Right kidney (tissue), 1 donor: ENCODE results near the gene PITPNB.

ENCODE experiments used
- DNase-seq: peaks from one replicate; pipeline ENCODE4 v3.0.0-alpha.2; 2016

PITPNB gene

DNA sequence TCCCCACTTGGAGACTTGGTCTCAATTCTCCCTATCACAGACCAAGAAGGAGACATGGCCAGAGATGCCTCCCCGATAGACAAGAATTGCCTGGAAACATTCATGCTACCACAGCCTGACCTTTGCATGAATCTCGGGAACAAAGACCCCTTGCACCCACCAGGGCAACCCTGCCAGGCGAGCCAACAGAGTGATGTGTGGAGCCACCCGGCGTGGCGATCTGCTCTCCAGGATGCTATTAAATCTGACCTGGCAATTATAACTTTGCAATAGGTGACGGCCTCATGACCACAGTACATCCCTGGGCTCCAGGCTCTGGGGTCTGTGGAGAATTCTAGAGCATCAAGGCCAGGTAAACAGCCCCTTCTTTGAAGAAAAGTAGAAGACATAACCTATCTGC, 86.5 kb downstream of the PITPNB start:
- DNase-seq = no peak

DNA sequence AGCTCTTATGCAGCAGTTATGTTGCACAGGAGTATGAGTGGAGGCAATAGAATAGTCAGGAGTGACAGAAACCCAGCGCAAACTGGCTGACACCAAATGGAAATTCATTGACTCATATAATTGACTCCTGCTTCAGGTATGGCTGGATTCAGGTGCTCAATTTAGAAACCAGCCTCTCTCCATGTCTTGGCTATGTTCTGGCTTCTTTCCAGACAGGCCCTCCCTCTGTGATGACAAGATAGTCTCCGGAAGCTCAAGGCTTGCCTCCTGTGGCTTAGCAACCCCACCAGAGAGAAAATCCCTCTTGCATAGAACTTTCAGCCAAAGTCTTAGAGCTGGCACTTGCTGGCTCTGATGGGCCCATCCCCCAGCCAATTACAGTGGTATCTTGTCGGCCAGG, 89.4 kb downstream of the PITPNB start:
- no peak for DNase-seq

GRCh38 chr22:27827604-27828587, 91.2 kb downstream of the PITPNB start:
- no peak for DNase-seq

GRCh38 chr22:27825174-27825573, 93.9 kb downstream of the PITPNB start:
- DNase-seq = no peak

- DNase-seq = no peak
Measured at GRCh38 chr22:27823221-27823620, 95.8 kb downstream of the PITPNB start.

DNA sequence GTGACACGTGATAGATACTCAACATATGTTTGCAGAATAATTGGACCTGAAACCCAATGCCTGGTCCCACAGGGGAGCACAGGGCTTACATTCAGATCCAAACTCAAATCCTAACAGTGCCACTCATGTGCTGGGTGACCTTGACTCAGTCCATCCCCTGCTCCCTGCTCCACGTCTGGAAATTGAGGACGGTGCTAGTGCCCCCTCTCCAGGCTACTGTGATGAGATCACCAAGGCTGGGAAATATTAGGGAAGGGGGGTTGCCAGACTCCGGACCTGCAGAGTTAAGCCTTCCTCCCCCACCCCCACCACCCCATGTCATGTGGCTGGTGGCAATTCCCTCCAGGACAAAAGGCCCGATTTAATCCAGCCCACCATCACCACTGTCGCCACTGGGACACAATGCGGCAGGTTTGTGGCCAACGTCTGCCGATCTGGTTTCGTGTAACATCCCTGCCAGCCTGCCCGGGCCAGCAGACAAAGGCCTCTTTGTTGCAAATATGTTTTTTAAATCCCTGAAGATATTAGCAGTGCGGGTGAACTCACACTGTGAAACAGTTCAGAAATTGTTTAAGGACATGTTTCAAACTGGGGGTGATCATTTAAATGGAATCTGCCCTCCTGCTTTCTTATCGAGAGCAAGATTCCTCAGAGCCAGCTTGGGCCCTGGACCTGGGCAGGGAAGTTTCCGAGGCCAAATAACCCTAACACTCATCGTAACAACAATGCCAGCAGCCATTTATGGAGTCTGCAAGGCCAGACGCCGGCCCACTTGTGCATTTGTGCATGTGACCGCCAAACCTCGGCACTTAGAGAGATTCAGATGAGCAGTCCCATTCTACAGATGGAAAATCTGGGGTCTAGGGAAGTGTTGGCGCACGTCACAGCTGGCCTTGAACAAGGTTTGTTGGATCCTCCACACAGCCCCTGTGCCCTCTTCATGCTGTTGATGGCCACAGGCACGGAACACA, 97.9 kb downstream of the PITPNB start:
- no peak for DNase-seq

- no peak for DNase-seq
Measured at GRCh38 chr22:27816552-27816951, 102.5 kb downstream of the PITPNB start.

- DNase-seq = no peak
Measured at GRCh38 chr22:27815826-27816530, 103.1 kb downstream of the PITPNB start.

DNA sequence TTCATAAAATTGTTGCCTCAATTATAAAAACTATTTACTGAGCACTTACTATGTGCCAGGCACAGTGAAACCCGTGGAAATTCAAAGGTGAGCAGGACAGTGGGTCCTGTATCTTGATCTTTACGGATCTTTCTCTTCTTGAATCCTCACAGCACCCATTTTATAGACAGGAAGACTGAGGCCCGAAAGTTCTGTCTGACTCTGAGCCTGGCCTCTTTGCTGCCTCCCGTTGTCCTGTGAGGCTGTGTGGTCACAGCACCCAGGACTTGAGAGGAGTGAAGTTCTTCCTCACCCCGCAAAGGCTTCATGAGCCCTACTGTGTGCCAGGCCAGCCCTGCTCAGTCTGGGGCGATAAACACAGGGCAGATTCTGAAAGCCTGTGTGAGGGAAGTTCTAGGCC, 104.1 kb downstream of the PITPNB start:
- no peak for DNase-seq

- no peak for DNase-seq
Measured at GRCh38 chr22:27811778-27812177, 107.3 kb downstream of the PITPNB start.

DNA sequence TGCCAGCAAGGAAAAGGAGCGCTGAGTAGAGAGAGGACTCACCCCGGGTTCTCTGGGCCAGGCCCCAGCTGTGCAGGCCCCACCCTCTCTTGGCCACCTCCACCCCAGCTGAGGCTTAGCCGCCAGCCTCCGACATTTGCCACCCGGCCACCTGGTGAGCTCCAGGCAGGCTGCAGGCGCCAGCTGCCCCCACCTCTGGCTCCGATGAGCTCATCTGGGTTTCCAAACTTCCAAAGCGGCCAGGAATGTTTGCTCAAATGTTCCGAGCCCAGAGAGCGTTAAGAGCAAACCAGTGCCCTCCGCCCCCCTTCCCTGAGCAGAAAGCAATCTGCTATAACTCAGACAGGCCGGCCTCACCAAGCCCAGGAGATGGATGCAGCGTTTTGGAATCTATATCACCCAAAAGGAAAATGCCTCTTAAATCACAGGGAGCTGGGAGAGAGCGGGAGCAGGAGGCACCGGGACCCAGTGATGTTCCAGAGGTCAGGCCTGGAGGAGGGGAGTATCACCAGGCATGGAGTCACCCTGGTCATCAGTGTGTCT, 108.4 kb downstream of the PITPNB start:
- DNase-seq = no peak

DNA sequence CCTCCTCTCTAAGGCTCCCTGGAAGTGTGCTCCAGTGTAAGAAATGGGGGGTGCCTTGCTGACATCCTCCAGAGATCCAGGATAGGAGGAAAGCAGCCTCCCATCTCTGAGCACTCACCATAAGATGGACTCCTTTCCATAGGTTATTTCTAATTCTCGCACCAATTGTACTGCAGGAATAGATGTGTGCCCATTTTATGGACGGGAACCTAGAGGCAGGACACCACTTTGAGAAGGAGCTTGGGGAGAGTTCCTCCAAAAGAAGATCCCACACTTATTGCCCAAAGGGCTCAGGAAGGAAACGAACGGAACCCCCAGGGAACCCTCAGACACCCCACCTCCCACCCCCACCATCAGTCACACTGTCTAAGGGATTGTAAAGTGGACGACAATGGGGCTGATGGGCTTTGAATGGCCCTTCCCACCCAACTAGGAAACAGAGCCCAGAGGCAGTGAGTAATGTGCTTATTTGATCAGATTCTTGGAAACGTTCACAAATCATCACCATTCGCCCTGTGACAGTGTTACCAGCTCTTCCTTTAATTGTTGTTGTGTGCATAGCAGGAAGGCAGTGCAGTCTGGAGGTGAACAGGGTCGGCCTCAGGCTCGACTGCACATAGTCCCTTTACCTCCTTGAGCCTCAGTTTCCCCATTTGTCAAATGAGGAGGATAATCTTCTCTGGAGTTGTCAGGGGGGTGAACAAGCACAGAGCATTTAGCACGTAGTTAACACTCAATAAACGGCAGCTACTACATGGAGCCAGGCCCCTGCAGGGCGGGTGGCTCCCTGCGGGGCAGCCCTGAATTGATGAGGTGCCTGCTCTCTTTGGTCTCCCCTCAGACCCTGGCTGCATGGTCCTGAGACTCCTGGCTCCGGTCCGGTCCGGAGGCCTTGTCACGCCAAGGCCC, 109.1 kb downstream of the PITPNB start:
- DNase-seq = no peak

GRCh38 chr22:27809226-27809603, 109.8 kb downstream of the PITPNB start:
- no peak for DNase-seq

- DNase-seq = no peak
Measured at GRCh38 chr22:27808451-27809225, 110.4 kb downstream of the PITPNB start.

GRCh38 chr22:27805841-27806240, 113.2 kb downstream of the PITPNB start:
- no peak for DNase-seq

- peak; percentile 68 for DNase-seq
Measured at GRCh38 chr22:27804470-27805297, 114.4 kb downstream of the PITPNB start.

GRCh38 chr22:27803841-27804415, 115.1 kb downstream of the PITPNB start:
- no peak for DNase-seq

GRCh38 chr22:27802346-27803073, 116.5 kb downstream of the PITPNB start:
- DNase-seq = no peak
